ENCODE results near the gene ETAA1. TPM values are rescaled to one million over a fixed set of nuclear protein-coding genes. Genes with fewer than 3 reads are reported as not detected.

The ETAA1 gene
- total and polyA plus RNA-seq, 2 of the 13 experiments (the other 11 are each of a cell fraction or from before 2014, with no cell fraction given) = 9.1 to 16.2 TPM

GRCh38 chr2:67453310-67453709 lies 56.2 kb downstream of the ETAA1 start:
- BruUV-seq (replicated peaks) = no TSS peak
- intact Hi-C loops (cut with micrococcal nuclease; ENCODE audit: unreplicated experiment) (no loop called here), in situ Hi-C loops (cut with HindIII; ENCODE audit: extremely low pct_ligation_motif_present, low pct_unique_long_range_greater_than_20kb) (no loop called here)
- no peaks in the 10 kb centered on the region for H3K9me3 ChIP-seq (ENCODE audit: low read length)
- no peaks in the 10 kb centered on the region for H3K36me3 ChIP-seq (replicated peaks in 1 of 2; ENCODE audit: control insufficient read depth in 1 of 2, insufficient read depth in 2 of 2, low read length in 2 of 2)
- 0% methylated on average over 1 of the region's 1 CpG for WGBS (ENCODE audit: low lambda C conversion rate)
- no peak overlapping the region for H3K9ac ChIP-seq (ENCODE audit: insufficient read depth, low read depth, low read length)
- H3K4me1 ChIP-seq (ENCODE audit: insufficient read depth, low read length) = peaks cover 8% of the 10 kb centered on the region; the same call in 1 of the 2 replicates
- no peak overlapping the region for H2AFZ ChIP-seq (ENCODE audit: low read length)
- no peak for TF ChIP-seq YEATS2 (CRISPR knock-in tag; IDR thresholded peaks at IDR 0.05; ENCODE audit: borderline replicate concordance)
- no peak for TF ChIP-seq ZNF777 (CRISPR knock-in tag; IDR thresholded peaks at IDR 0.05)
- no peak for TF ChIP-seq ZNF30 (CRISPR knock-in tag; IDR thresholded peaks at IDR 0.05)
- no peak for TF ChIP-seq E2F1 (CRISPR knock-in tag; IDR thresholded peaks at IDR 0.05)
- no peak for TF ChIP-seq ATF7-NPFF (CRISPR knock-in tag; IDR thresholded peaks at IDR 0.05; ENCODE audit: low read depth)
- TF ChIP-seq TERF1 (CRISPR knock-in tag; IDR thresholded peaks at IDR 0.05) = no peak
- no peak for TF ChIP-seq ZNF687 (CRISPR knock-in tag; IDR thresholded peaks at IDR 0.05)
- no peak for TF ChIP-seq MZF1 (CRISPR knock-in tag; IDR thresholded peaks at IDR 0.05; ENCODE audit: borderline replicate concordance)
- no peak for TF ChIP-seq ARNT (IDR thresholded peaks at IDR 0.05)
- no peak for ATAC-seq
- ChIA-PET CTCF (ENCODE audit: low intra/inter-chr PET ratio, low total read pairs) (no interaction called here), POLR2A (no interaction called here)
- no peak for DNase-seq (ENCODE audit: low spot score)
- no peak overlapping the region for H3K27ac ChIP-seq (ENCODE audit: extremely low read length, insufficient read depth, low read length)
- H3K4me3 ChIP-seq (replicated peaks in 1 of 3; ENCODE audit: insufficient read depth in 1 of 3, low read depth in 2 of 3, low read length in 3 of 3) = no peak overlapping the region
- H3K27me3 ChIP-seq (ENCODE audit: control insufficient read depth in 1 of 2, insufficient read depth in 2 of 2, low read length in 2 of 2) = no peaks in the 10 kb centered on the region
- H3K79me2 ChIP-seq (ENCODE audit: insufficient read depth, low read length) = no peaks in the 10 kb centered on the region
- H3K4me2 ChIP-seq (ENCODE audit: low read depth, low read length) = no peak overlapping the region
- no peak for FAIRE-seq
- no peaks in the 10 kb centered on the region for H4K20me1 ChIP-seq (ENCODE audit: insufficient read depth, low read length)

Measured in HepG2 (cell line).